A549 (cell line): Measurements from ENCODE around the gene TMPRSS5. TPM values are rescaled to one million over a fixed set of nuclear protein-coding genes. Genes with fewer than 3 reads are reported as not detected.

Experiments used
- ATAC-seq, 2 experiments: fragments of 200-7000 bp in 1 of 2; fragments of >200 bp in 1 of 2; cut with Nextera tagmentation in 1 of 2; cut with Tn5 transposase in 1 of 2; 3 replicates each; pipeline versions ENCODE4 v1.8.0 to v1.9.1; 2018 to 2020; ENCODE audit warnings: mild to moderate bottlenecking in 1 of 2, moderate library complexity in 1 of 2
- CTCF ChIA-PET: fragments of 300-600 bp; sonication (Branson Sonifier 250); formaldehyde crosslinking; extraction: SDS; loops from one replicate; lab custom pipeline; 2021; ENCODE audit warnings: antibody characterized with exemption, inconsistent platforms; lab: Yijun Ruan, JAX
- POLR2A ChIA-PET: fragments of 350-600 bp; formaldehyde crosslinking; extraction: SDS; loops from one replicate; lab custom pipeline; 2021; ENCODE audit warnings: antibody characterized with exemption, inconsistent platforms; lab: Yijun Ruan, JAX
- DNase-seq, 2 experiments: peaks; one replicate each; pipeline versions ENCODE4 v3.0.0 to v3.0.0-alpha.2; 2011 to 2016; ENCODE audit warnings: low read depth in 1 of 2, low spot score in 1 of 2
- FAIRE-seq: peaks from 2 replicates; lab custom pipeline; 2011; peaks lifted over from hg19 to GRCh38; lab: Jason Lieb, UNC
- H3K27ac ChIP-seq, 2 experiments: fragments of >200 bp; sonication (Bioruptor Twin); formaldehyde crosslinking; 3 replicates each; pipeline ENCODE4 v1.5.1; 2016 to 2017
- H3K4me1 ChIP-seq: fragments of >200 bp; sonication (Bioruptor Twin); formaldehyde crosslinking; 3 replicates; pipeline ENCODE4 v1.6.1; 2016
- H3K4me2 ChIP-seq: fragments of >200 bp; sonication (Bioruptor Twin); formaldehyde crosslinking; 3 replicates; pipeline ENCODE4 v1.6.1; 2016
- H3K4me3 ChIP-seq: fragments of >200 bp; sonication (Bioruptor Twin); formaldehyde crosslinking; 3 replicates; pipeline ENCODE4 v1.5.1; 2016
- H3K9me3 ChIP-seq: fragments of >200 bp; sonication (Bioruptor Twin); formaldehyde crosslinking; 3 replicates; pipeline ENCODE4 v1.6.1; 2016
- CBX8 ChIP-seq: fragments of 200-600 bp; sonication (generic); IDR thresholded peaks from 2 replicates; pipeline ENCODE4 v1.6.1; 2016
- CHD2 ChIP-seq: fragments of 150-350 bp; IDR thresholded peaks from 2 replicates; pipeline ENCODE4 v1.6.1; 2014; ENCODE audit warnings: low read length; ENCODE audit not compliant: partially characterized antibody
- EHMT2 ChIP-seq: fragments of 200-600 bp; sonication (generic); IDR thresholded peaks from 2 replicates; pipeline ENCODE4 v1.6.1; 2016; ENCODE audit warnings: antibody characterized with exemption, low read depth, mild to moderate bottlenecking, moderate library complexity
- FOSB ChIP-seq: fragments of 250-450 bp; sonication (Bioruptor Pico); IDR thresholded peaks from 2 replicates; pipeline ENCODE4 v1.5.0; 2020; ENCODE audit warnings: mild to moderate bottlenecking, moderate library complexity
- FOSL2 ChIP-seq, 2 experiments: fragments of 450-650 bp in 1 of 2; fragments of >200 bp in 1 of 2; sonication (Bioruptor Twin) in 1 of 2; formaldehyde crosslinking; IDR thresholded peaks; 2 replicates each; pipeline versions ENCODE4 v1.5.0 to v1.6.1; 2016 to 2020; ENCODE audit warnings: mild to moderate bottlenecking in 1 of 2, moderate library complexity in 1 of 2
- HDAC2 ChIP-seq: fragments of 200-600 bp; sonication (generic); IDR thresholded peaks from 2 replicates; pipeline ENCODE4 v1.6.1; 2016
- HEYL ChIP-seq: fragments of 250-450 bp; sonication (Bioruptor Pico); IDR thresholded peaks from 2 replicates; pipeline ENCODE4 v1.8.0; 2021; ENCODE audit warnings: mild to moderate bottlenecking, moderate library complexity
- HOXA7 ChIP-seq: fragments of 250-450 bp; sonication (Bioruptor Pico); IDR thresholded peaks from 2 replicates; pipeline ENCODE4 v1.5.0; 2020; ENCODE audit warnings: mild to moderate bottlenecking, moderate library complexity
- HOXB13 ChIP-seq: fragments of 250-450 bp; sonication (Bioruptor Pico); IDR thresholded peaks from 2 replicates; pipeline ENCODE4 v1.5.0; 2020; ENCODE audit warnings: low read depth, mild to moderate bottlenecking, moderate library complexity
- KDM1A ChIP-seq: fragments of 200-600 bp; sonication (generic); IDR thresholded peaks from 2 replicates; pipeline ENCODE4 v1.6.1; 2016; ENCODE audit warnings: low read depth, mild to moderate bottlenecking
- MAFK ChIP-seq: fragments of 450-650 bp; IDR thresholded peaks from 2 replicates; pipeline ENCODE4 v1.6.1; 2014; ENCODE audit not compliant: partially characterized antibody
- MAZ ChIP-seq: fragments of 150-350 bp; IDR thresholded peaks from 2 replicates; pipeline ENCODE4 v1.6.1; 2014; ENCODE audit warnings: antibody characterized with exemption, low read depth, low read length, borderline replicate concordance
- NPAS2 ChIP-seq: fragments of 250-450 bp; sonication (Bioruptor Pico); IDR thresholded peaks from 2 replicates; pipeline ENCODE4 v1.8.0; 2022; ENCODE audit warnings: mild to moderate bottlenecking, moderate library complexity, borderline replicate concordance
- PHF8 ChIP-seq: fragments of 200-600 bp; sonication (generic); IDR thresholded peaks from 2 replicates; pipeline ENCODE4 v1.6.1; 2016; ENCODE audit warnings: low read depth, mild to moderate bottlenecking, antibody characterized with exemption, moderate library complexity, borderline replicate concordance
- POLR2A ChIP-seq: IDR thresholded peaks from 2 replicates; pipeline ENCODE4 v1.6.1; 2012; ENCODE audit warnings: mild to moderate bottlenecking, low read length
- RAD21 ChIP-seq, 2 experiments: fragments of >200 bp in 1 of 2; sonication (Bioruptor Twin) in 1 of 2; formaldehyde crosslinking in 1 of 2; IDR thresholded peaks in 1 of 2; conservative IDR thresholded peaks in 1 of 2; 2 replicates in 1 of 2; 3 replicates in 1 of 2; pipeline ENCODE4 v1.6.1; 2012 to 2018; ENCODE audit warnings: inconsistent platforms in 1 of 2
- RARB ChIP-seq: fragments of 250-450 bp; sonication (Bioruptor Pico); IDR thresholded peaks from 2 replicates; pipeline ENCODE4 v1.8.0; 2021; ENCODE audit warnings: mild to moderate bottlenecking, moderate library complexity
- RNF2 ChIP-seq: fragments of 200-600 bp; sonication (generic); IDR thresholded peaks from 2 replicates; pipeline ENCODE4 v1.6.1; 2016; ENCODE audit warnings: low read depth, mild to moderate bottlenecking, antibody characterized with exemption, moderate library complexity, borderline replicate concordance
- SMC3 ChIP-seq: fragments of >200 bp; sonication (Bioruptor Twin); formaldehyde crosslinking; IDR thresholded peaks from 3 replicates; pipeline ENCODE4 v1.6.1; 2018; ENCODE audit warnings: inconsistent platforms
- TFCP2L1 ChIP-seq: fragments of 250-450 bp; sonication (Bioruptor Pico); IDR thresholded peaks from 2 replicates; pipeline ENCODE4 v1.5.0; 2021; ENCODE audit warnings: mild to moderate bottlenecking
- ZC3H11A ChIP-seq: fragments of 450-650 bp; IDR thresholded peaks from 2 replicates; pipeline ENCODE4 v1.6.1; 2014; ENCODE audit warnings: antibody characterized with exemption, mild to moderate bottlenecking
- ZFP36 ChIP-seq: fragments of 450-650 bp; IDR thresholded peaks from 2 replicates; pipeline ENCODE4 v1.6.1; 2014; ENCODE audit warnings: borderline replicate concordance; ENCODE audit not compliant: partially characterized antibody
- WGBS: methylation state at CpG from one replicate; pipeline ENCODE4 v1.1.6; 2017; ENCODE audit errors: missing lambda C conversion rate; 5-methylcytosine and 5-hydroxymethylcytosine counted together
- polyA plus RNA-seq, 4 experiments: library from polyadenylated mRNA; depleted of rRNA in 3 of 4; stranded (reverse); fragments of >200 nt; fragmentation: RNase III in 1 of 4; extraction: RNeasy Plus Mini Kit Qiagen cat#74134 plus additional on column Dnase treatment in 1 of 4; gene quantifications; 2 replicates in 3 of 4; 3 replicates in 1 of 4; pipeline ENCODE4 v1.2.3, GENCODE V29; 2011 to 2017
- TF ChIP-seq, protein P1 (sequence below): fragments of 450-650 bp; IDR thresholded peaks from 2 replicates; pipeline ENCODE4 v1.6.1; 2014; ENCODE audit warnings: antibody characterized with exemption
- TF ChIP-seq, protein P2 (sequence below): fragments of 250-450 bp; sonication (Bioruptor Pico); IDR thresholded peaks from 2 replicates; pipeline ENCODE4 v1.5.0; 2020; ENCODE audit warnings: low read depth, mild to moderate bottlenecking, moderate library complexity
- TF ChIP-seq, protein P3 (sequence below): IDR thresholded peaks from 2 replicates; pipeline ENCODE4 v1.6.1; 2012
- TF ChIP-seq, protein P4 (sequence below): fragments of 250-450 bp; sonication (Bioruptor Pico); IDR thresholded peaks from 2 replicates; pipeline ENCODE4 v1.5.0; 2021; ENCODE audit warnings: mild to moderate bottlenecking, moderate library complexity, borderline replicate concordance
- TF ChIP-seq, protein P5 (sequence below): IDR thresholded peaks from 2 replicates; pipeline ENCODE4 v1.6.1; 2012; ENCODE audit warnings: low read depth, borderline replicate concordance
- TF ChIP-seq, protein P6 (sequence below): IDR thresholded peaks from 2 replicates; pipeline ENCODE4 v1.6.1; 2012

The TMPRSS5 gene
- polyA plus RNA-seq, 2 of the 4 experiments (the other 2 are of a cell fraction) = 0.12 TPM

DNA sequence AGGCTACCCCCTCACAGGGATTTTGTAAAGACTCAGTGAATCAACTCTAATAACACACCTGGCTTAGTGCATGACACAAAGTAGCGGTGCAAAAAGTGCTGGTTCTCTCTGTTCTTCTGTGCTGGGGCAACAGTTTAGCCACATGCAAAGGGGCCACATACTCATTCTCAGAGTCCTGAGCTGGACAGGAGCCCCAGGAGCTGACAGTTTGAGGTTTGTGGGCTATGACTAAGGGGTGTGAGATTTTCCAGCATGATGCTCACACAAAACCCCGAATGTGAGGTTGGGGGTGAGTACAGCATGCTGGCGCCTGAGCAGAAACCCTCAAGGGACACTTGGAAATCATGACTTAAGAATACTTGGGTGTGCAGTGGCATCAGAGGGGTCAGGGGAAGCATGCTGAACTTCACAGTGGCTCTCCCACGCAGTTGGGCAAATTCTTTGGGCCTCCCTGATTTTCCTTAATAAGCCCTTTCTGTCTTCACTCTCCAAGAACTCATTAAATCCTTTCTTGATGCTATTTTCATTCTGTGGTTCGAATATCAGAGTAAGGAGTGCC, 31.0 kb downstream of the TMPRSS5 start:
- TF ChIP-seq POLR2A = no peak
- TF ChIP-seq MAFK = no peak
- no peak for TF ChIP-seq MAZ
- no peak for TF ChIP-seq ZC3H11A
- TF ChIP-seq HEYL (CRISPR knock-in tag) = no peak
- TF ChIP-seq SMC3 = no peak
- TF ChIP-seq HDAC2 = no peak
- TF ChIP-seq, protein P1, sequence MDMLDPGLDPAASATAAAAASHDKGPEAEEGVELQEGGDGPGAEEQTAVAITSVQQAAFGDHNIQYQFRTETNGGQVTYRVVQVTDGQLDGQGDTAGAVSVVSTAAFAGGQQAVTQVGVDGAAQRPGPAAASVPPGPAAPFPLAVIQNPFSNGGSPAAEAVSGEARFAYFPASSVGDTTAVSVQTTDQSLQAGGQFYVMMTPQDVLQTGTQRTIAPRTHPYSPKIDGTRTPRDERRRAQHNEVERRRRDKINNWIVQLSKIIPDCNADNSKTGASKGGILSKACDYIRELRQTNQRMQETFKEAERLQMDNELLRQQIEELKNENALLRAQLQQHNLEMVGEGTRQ = no peak
- no peak for TF ChIP-seq PHF8
- TF ChIP-seq EHMT2 = no peak
- no peak for TF ChIP-seq ZFP36
- no peak for TF ChIP-seq HOXA7 (CRISPR knock-in tag)
- TF ChIP-seq, protein P2, sequence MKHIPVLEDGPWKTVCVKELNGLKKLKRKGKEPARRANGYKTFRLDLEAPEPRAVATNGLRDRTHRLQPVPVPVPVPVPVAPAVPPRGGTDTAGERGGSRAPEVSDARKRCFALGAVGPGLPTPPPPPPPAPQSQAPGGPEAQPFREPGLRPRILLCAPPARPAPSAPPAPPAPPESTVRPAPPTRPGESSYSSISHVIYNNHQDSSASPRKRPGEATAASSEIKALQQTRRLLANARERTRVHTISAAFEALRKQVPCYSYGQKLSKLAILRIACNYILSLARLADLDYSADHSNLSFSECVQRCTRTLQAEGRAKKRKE (CRISPR knock-in tag) = no peak
- TF ChIP-seq FOSB (CRISPR knock-in tag) = no peak
- no peak for TF ChIP-seq NPAS2
- TF ChIP-seq, protein P3, sequence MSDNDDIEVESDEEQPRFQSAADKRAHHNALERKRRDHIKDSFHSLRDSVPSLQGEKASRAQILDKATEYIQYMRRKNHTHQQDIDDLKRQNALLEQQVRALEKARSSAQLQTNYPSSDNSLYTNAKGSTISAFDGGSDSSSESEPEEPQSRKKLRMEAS = no peak
- TF ChIP-seq, protein P4, sequence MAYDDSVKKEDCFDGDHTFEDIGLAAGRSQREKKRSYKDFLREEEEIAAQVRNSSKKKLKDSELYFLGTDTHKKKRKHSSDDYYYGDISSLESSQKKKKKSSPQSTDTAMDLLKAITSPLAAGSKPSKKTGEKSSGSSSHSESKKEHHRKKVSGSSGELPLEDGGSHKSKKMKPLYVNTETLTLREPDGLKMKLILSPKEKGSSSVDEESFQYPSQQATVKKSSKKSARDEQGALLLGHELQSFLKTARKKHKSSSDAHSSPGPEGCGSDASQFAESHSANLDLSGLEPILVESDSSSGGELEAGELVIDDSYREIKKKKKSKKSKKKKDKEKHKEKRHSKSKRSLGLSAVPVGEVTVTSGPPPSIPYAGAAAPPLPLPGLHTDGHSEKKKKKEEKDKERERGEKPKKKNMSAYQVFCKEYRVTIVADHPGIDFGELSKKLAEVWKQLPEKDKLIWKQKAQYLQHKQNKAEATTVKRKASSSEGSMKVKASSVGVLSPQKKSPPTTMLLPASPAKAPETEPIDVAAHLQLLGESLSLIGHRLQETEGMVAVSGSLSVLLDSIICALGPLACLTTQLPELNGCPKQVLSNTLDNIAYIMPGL (CRISPR knock-in tag) = no peak
- no peak for TF ChIP-seq TFCP2L1 (CRISPR knock-in tag)
- no peak for TF ChIP-seq FOSL2 (IDR thresholded peaks at IDR 0.05)
- TF ChIP-seq FOSL2 (CRISPR knock-in tag; IDR thresholded peaks at IDR 0.05) = no peak
- H3K4me3 ChIP-seq = no peak overlapping the region
- ATAC-seq (no peak), DNase-seq (no peak), FAIRE-seq (no peak)
- H3K4me1 ChIP-seq = no peaks in the 10 kb centered on the region
- ChIA-PET POLR2A (no interaction called here), CTCF (no interaction called here)
- H3K4me2 ChIP-seq = no peak overlapping the region
- H3K27ac ChIP-seq = no peak overlapping the region
- no peaks in the 10 kb centered on the region for H3K9me3 ChIP-seq
- WGBS = 41% methylated on average over 5 of the region's 5 CpGs

DNA sequence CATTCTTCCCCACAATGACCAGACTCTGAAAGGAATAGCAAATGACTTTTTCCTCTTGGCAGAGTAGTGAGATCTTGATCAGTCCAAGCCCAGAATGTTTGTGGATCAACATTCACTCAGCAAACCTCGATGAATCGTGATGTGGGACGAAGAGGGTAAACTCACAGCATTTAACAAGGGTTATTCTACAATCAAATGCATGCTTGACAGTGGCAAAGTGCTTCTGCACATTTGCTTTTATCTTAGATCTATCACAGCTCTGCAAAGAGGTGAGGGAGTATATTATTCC, 31.8 kb downstream of the TMPRSS5 start:
- ChIA-PET POLR2A (no interaction called here), CTCF (no interaction called here)
- 53% methylated on average over 3 of the region's 3 CpGs for WGBS
- H3K9me3 ChIP-seq = no peaks in the 10 kb centered on the region
- no peak overlapping the region for H3K4me3 ChIP-seq
- H3K27ac ChIP-seq = no peak overlapping the region
- DNase-seq (no peak), FAIRE-seq (no peak), ATAC-seq (no peak)
- H3K4me2 ChIP-seq = no peak overlapping the region
- no peaks in the 10 kb centered on the region for H3K4me1 ChIP-seq
- TF ChIP-seq HEYL (CRISPR knock-in tag) (no peak), HOXB13 (CRISPR knock-in tag) (no peak), KDM1A (no peak), SMC3 (no peak), HDAC2 (no peak), MAZ (no peak), RNF2 (no peak), CBX8 (no peak), CHD2 (no peak), HOXA7 (CRISPR knock-in tag) (no peak), PHF8 (no peak), RARB (CRISPR knock-in tag) (no peak), ZFP36 (no peak), RAD21 (conservative IDR thresholded peaks at IDR 0.05 in 1 of 2, IDR thresholded peaks at IDR 0.05 in 1 of 2) (no peak)
- TF ChIP-seq, protein P5, sequence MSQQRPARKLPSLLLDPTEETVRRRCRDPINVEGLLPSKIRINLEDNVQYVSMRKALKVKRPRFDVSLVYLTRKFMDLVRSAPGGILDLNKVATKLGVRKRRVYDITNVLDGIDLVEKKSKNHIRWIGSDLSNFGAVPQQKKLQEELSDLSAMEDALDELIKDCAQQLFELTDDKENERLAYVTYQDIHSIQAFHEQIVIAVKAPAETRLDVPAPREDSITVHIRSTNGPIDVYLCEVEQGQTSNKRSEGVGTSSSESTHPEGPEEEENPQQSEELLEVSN = no peak
- TF ChIP-seq, protein P6, sequence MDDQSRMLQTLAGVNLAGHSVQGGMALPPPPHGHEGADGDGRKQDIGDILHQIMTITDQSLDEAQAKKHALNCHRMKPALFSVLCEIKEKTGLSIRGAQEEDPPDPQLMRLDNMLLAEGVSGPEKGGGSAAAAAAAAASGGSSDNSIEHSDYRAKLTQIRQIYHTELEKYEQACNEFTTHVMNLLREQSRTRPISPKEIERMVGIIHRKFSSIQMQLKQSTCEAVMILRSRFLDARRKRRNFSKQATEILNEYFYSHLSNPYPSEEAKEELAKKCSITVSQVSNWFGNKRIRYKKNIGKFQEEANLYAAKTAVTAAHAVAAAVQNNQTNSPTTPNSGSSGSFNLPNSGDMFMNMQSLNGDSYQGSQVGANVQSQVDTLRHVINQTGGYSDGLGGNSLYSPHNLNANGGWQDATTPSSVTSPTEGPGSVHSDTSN = no peak
- TF ChIP-seq, all 56 proteins: peak for 0
